T-helper 1 cell treated with Interleukin-12 subunit alpha and Interleukin-12 subunit beta and Interleukin-4 antibody, amounts not matched to agents 30 μg/mL and 1 μg/mL, for 36 hours (primary cell): ENCODE results near the gene SMAD3.
A peak's percentile ranks its signal among the peaks of the same experiment; 100 is the strongest.

ENCODE experiments used
- H3K27ac Mint-ChIP-seq: one replicate; pipeline ENCODE4 v1.8.0; 2021; ENCODE audit warnings: mild to moderate bottlenecking, mixed read lengths
- H3K27me3 Mint-ChIP-seq: one replicate; pipeline ENCODE4 v1.8.0; 2021; ENCODE audit warnings: low read depth, mixed read lengths
- H3K36me3 Mint-ChIP-seq: one replicate; pipeline ENCODE4 v1.8.0; 2021; ENCODE audit warnings: low read depth, mixed read lengths
- H3K4me1 Mint-ChIP-seq: one replicate; pipeline ENCODE4 v1.8.0; 2021; ENCODE audit warnings: low read depth, mixed read lengths
- H3K4me3 Mint-ChIP-seq: one replicate; pipeline ENCODE4 v1.8.0; 2021; ENCODE audit warnings: mild to moderate bottlenecking, moderate library complexity, mixed read lengths
- H3K9me3 Mint-ChIP-seq: one replicate; pipeline ENCODE4 v1.8.0; 2021; ENCODE audit warnings: mixed read lengths

SMAD3 gene

GRCh38 chr15:67156426-67156825 is 91.0 kb downstream of the SMAD3 start:
- H3K27me3 Mint-ChIP-seq: no peaks in the 10 kb centered on the region

GRCh38 chr15:67156834-67157233 is 91.4 kb downstream of the SMAD3 start:
- Mint-ChIP-seq H3K4me3 (no peak overlapping the region), H3K4me1 (peaks cover 54% of the 10 kb centered on the region), H3K36me3 (peaks cover 51% of the 10 kb centered on the region), H3K9me3 (peaks cover 7% of the 10 kb centered on the region), H3K27me3 (no peaks in the 10 kb centered on the region), H3K27ac (peak overlapping the region; percentile 64)

More at GRCh38 chr15:67156426-67156825, 91.0 kb downstream of the SMAD3 start:
- Mint-ChIP-seq H3K4me3 (no peak overlapping the region), H3K9me3 (peaks cover 7% of the 10 kb centered on the region), H3K4me1 (peaks cover 53% of the 10 kb centered on the region), H3K36me3 (peaks cover 51% of the 10 kb centered on the region), H3K27ac (no peak overlapping the region)

- Mint-ChIP-seq H3K4me3 (no peak overlapping the region), H3K36me3 (peaks cover 47% of the 10 kb centered on the region), H3K27ac (peak overlapping the region; percentile 11), H3K4me1 (peaks cover 51% of the 10 kb centered on the region), H3K9me3 (peaks cover 7% of the 10 kb centered on the region), H3K27me3 (no peaks in the 10 kb centered on the region)
Observed at GRCh38 chr15:67157521-67158252, 92.3 kb downstream of the SMAD3 start.

GRCh38 chr15:67158367-67158766 is 93.0 kb downstream of the SMAD3 start:
- Mint-ChIP-seq H3K27ac (peak overlapping the region; percentile 24), H3K27me3 (no peaks in the 10 kb centered on the region), H3K36me3 (peaks cover 47% of the 10 kb centered on the region), H3K4me1 (peaks cover 49% of the 10 kb centered on the region), H3K4me3 (no peak overlapping the region), H3K9me3 (peaks cover 7% of the 10 kb centered on the region)

GRCh38 chr15:67161412-67161811 is 96.0 kb downstream of the SMAD3 start:
- Mint-ChIP-seq H3K4me1 (peaks cover 35% of the 10 kb centered on the region), H3K27ac (no peak overlapping the region), H3K27me3 (no peaks in the 10 kb centered on the region), H3K9me3 (peaks cover under 1% of the 10 kb centered on the region), H3K36me3 (peaks cover 38% of the 10 kb centered on the region), H3K4me3 (no peak overlapping the region)

GRCh38 chr15:67161881-67162280 is 96.5 kb downstream of the SMAD3 start:
- H3K27ac Mint-ChIP-seq: peak overlapping the region; percentile 22
- no peak overlapping the region for H3K4me3 Mint-ChIP-seq
- no peaks in the 10 kb centered on the region for H3K9me3 Mint-ChIP-seq
- peaks cover 39% of the 10 kb centered on the region for H3K36me3 Mint-ChIP-seq
- peaks cover 33% of the 10 kb centered on the region for H3K4me1 Mint-ChIP-seq
- H3K27me3 Mint-ChIP-seq: no peaks in the 10 kb centered on the region

- H3K27ac Mint-ChIP-seq: no peak overlapping the region
- no peaks in the 10 kb centered on the region for H3K9me3 Mint-ChIP-seq
- no peaks in the 10 kb centered on the region for H3K27me3 Mint-ChIP-seq
Observed at GRCh38 chr15:67163180-67163579, 97.8 kb downstream of the SMAD3 start.

GRCh38 chr15:67164401-67164791 is 99.0 kb downstream of the SMAD3 start:
- Mint-ChIP-seq H3K27me3 (no peaks in the 10 kb centered on the region), H3K27ac (peak overlapping the region; percentile 26), H3K9me3 (no peaks in the 10 kb centered on the region), H3K4me3 (no peak overlapping the region), H3K36me3 (peaks cover 44% of the 10 kb centered on the region), H3K4me1 (peaks cover 26% of the 10 kb centered on the region)

More at GRCh38 chr15:67163180-67163579, 97.8 kb downstream of the SMAD3 start:
- no peak overlapping the region for H3K4me3 Mint-ChIP-seq
- peaks cover 27% of the 10 kb centered on the region for H3K4me1 Mint-ChIP-seq
- H3K36me3 Mint-ChIP-seq: peaks cover 39% of the 10 kb centered on the region

- peak overlapping the region; percentile 26 for H3K27ac Mint-ChIP-seq
- no peak overlapping the region for H3K4me3 Mint-ChIP-seq
- peaks cover 47% of the 10 kb centered on the region for H3K36me3 Mint-ChIP-seq
- no peaks in the 10 kb centered on the region for H3K9me3 Mint-ChIP-seq
- no peaks in the 10 kb centered on the region for H3K27me3 Mint-ChIP-seq
- H3K4me1 Mint-ChIP-seq: peaks cover 25% of the 10 kb centered on the region
Observed at GRCh38 chr15:67164811-67165253, 99.4 kb downstream of the SMAD3 start.

GRCh38 chr15:67165254-67166253 is 100.2 kb downstream of the SMAD3 start:
- H3K4me3 Mint-ChIP-seq: no peak overlapping the region
- H3K27ac Mint-ChIP-seq: peak overlapping the region; percentile 15
- H3K27me3 Mint-ChIP-seq: no peaks in the 10 kb centered on the region
- H3K4me1 Mint-ChIP-seq: peaks cover 28% of the 10 kb centered on the region
- H3K9me3 Mint-ChIP-seq: no peaks in the 10 kb centered on the region
- peaks cover 52% of the 10 kb centered on the region for H3K36me3 Mint-ChIP-seq

GRCh38 chr15:67166280-67167009 is 101.0 kb downstream of the SMAD3 start:
- Mint-ChIP-seq H3K9me3 (no peaks in the 10 kb centered on the region), H3K27ac (no peak overlapping the region), H3K36me3 (peaks cover 60% of the 10 kb centered on the region), H3K4me3 (no peak overlapping the region), H3K4me1 (peaks cover 30% of the 10 kb centered on the region), H3K27me3 (no peaks in the 10 kb centered on the region)

- Mint-ChIP-seq H3K4me1 (peaks cover 30% of the 10 kb centered on the region), H3K36me3 (peaks cover 64% of the 10 kb centered on the region), H3K27ac (no peak overlapping the region), H3K9me3 (no peaks in the 10 kb centered on the region), H3K27me3 (no peaks in the 10 kb centered on the region), H3K4me3 (no peak overlapping the region)
Observed at GRCh38 chr15:67167091-67167490, 101.7 kb downstream of the SMAD3 start.

GRCh38 chr15:67168694-67169093 is 103.3 kb downstream of the SMAD3 start:
- peaks cover 75% of the 10 kb centered on the region for H3K36me3 Mint-ChIP-seq
- no peak overlapping the region for H3K4me3 Mint-ChIP-seq
- H3K9me3 Mint-ChIP-seq: no peaks in the 10 kb centered on the region
- peaks cover 37% of the 10 kb centered on the region for H3K4me1 Mint-ChIP-seq
- no peaks in the 10 kb centered on the region for H3K27me3 Mint-ChIP-seq
- peak overlapping the region; percentile 10 for H3K27ac Mint-ChIP-seq
